ENCODE data around the gene ADGRG6. TPM values are rescaled to one million over a fixed set of nuclear protein-coding genes. Genes with fewer than 3 reads are reported as not detected.

ADGRG6 gene
- total and polyA plus RNA-seq, 2 donors (not counting 3 experiments of a cell fraction or from before 2014, with no cell fraction given) = 99.3 to 166 TPM

GRCh38 chr6:142304241-142304640 is 2.4 kb downstream of the ADGRG6 start:
- Histone ChIP-seq H3K36me3 (ENCODE audit: control insufficient read depth in 2 of 2, extremely low read depth in 1 of 2, insufficient read depth in 2 of 2, low read length in 2 of 2) (no peaks in the 10 kb centered on the region), H3K27ac (ENCODE audit: insufficient read depth, low read depth, low read length) (peak overlapping the region; percentile 91), H3K4me2 (ENCODE audit: insufficient read depth, low read length) (peak overlapping the region; percentile 83), H3K9ac (replicated peaks; ENCODE audit: extremely low read depth, insufficient read depth, low read length) (peak overlapping the region; percentile 94), H3K9me1 (replicated peaks; ENCODE audit: control insufficient read depth, extremely low read depth, insufficient read depth, low read length) (no peaks in the 10 kb centered on the region), H3K4me1 (ENCODE audit: control insufficient read depth, extremely low read depth, insufficient read depth, low read length) (peaks cover 49% of the 10 kb centered on the region), H3K27me3 (ENCODE audit: control insufficient read depth in 2 of 2, insufficient read depth in 2 of 2, low read length in 2 of 2) (no peaks in the 10 kb centered on the region), H2AFZ (ENCODE audit: low read depth, low read length) (no peak overlapping the region), H3K79me2 (ENCODE audit: control insufficient read depth, insufficient read depth, low read length) (peaks cover 75% of the 10 kb centered on the region), H3K9me3 (replicated peaks; ENCODE audit: control insufficient read depth, insufficient read depth, low read length) (no peaks in the 10 kb centered on the region), H3K4me3 (replicated peaks in 1 of 3; ENCODE audit: insufficient read depth in 1 of 3, low read depth in 1 of 3, low read length in 3 of 3) (peak overlapping the region; percentile 82 to 90 (median 89)), H4K20me1 (replicated peaks; ENCODE audit: control insufficient read depth, extremely low read depth, insufficient read depth, low read length) (no peaks in the 10 kb centered on the region)
- DNase-seq (ENCODE audit: low read depth, low spot score) (peak; percentile 68), FAIRE-seq (no peak)
- TF ChIP-seq EZH2 (IDR thresholded peaks at IDR 0.05; ENCODE audit: borderline replicate concordance, low read depth, low read length, severe bottlenecking) (no peak), POLR2AphosphoS5 (IDR thresholded peaks at IDR 0.05; ENCODE audit: insufficient read depth, low read depth, low read length) (no peak), FOS (IDR thresholded peaks at IDR 0.05; ENCODE audit: borderline replicate concordance, insufficient read depth, low read length) (no peak), CTCF (IDR thresholded peaks at IDR 0.05; ENCODE audit: extremely low read depth in 1 of 2, insufficient read depth in 1 of 2, low read depth in 1 of 2, low read length in 2 of 2) (no peak), GATA2 (IDR thresholded peaks at IDR 0.05; ENCODE audit: insufficient read depth, insufficient read length, low read depth, low read length) (no peak), JUN (IDR thresholded peaks at IDR 0.05; ENCODE audit: borderline replicate concordance, insufficient read depth, insufficient read length, low read depth) (no peak)
- ChIA-PET CTCF (interaction anchor here (0.6 to 5.0 kb wide), 6 partner anchors 9 to 97 kb away, joined by 3 to 45 read pairs (median 3); no protein-coding TSS in a partner anchor), POLR2A (no interaction called here)
- dilution Hi-C loops (cut with MboI; ENCODE audit: extremely low pct_ligation_motif_present, low sequenced_read_pairs) = no loop called here
- BruUV-seq (replicated peaks) = no TSS peak
- intact Hi-C loops (cut with micrococcal nuclease) = loop anchor here (5.0 kb wide), 1 partner anchor 148 kb away; no protein-coding TSS in a partner anchor

Measured in endothelial cell of umbilical vein (primary cell).